CD14-positive monocyte (primary cell): ENCODE measurements around the gene TSPAN32. TPM values are rescaled to one million over a fixed set of nuclear protein-coding genes. Genes with fewer than 3 reads are reported as not detected.
A peak's percentile ranks its signal among the peaks of the same experiment; 100 is the strongest.

ENCODE experiments used
- DNase-seq, 3 donors: peaks; one replicate each; pipeline ENCODE4 v3.0.0-alpha.2; 2011 to 2022
- H2AFZ ChIP-seq: 2 replicates; pipeline ENCODE4 v1.6.0; 2012; ENCODE audit warnings: mild to moderate bottlenecking, low read depth, low read length, inconsistent platforms; ENCODE audit not compliant: insufficient read depth, poor library complexity, severe bottlenecking
- H3K27ac ChIP-seq, 2 donors: 1 replicate in 1 of 2; 2 replicates in 1 of 2; pipeline ENCODE4 v1.5.1; 2012 to 2013; ENCODE audit warnings: low read length in 2 of 2, control low read depth in 1 of 2, inconsistent platforms in 1 of 2, low read depth in 1 of 2, mild to moderate bottlenecking in 1 of 2
- H3K27me3 ChIP-seq, 2 donors: one replicate each; pipeline versions ENCODE4 v1.6.0 to v1.6.1; 2011 to 2013; ENCODE audit warnings: low read length in 2 of 2; ENCODE audit not compliant: control insufficient read depth in 2 of 2, insufficient read depth in 2 of 2
- H3K36me3 ChIP-seq, 2 donors: replicated peaks in 1 of 2; 1 replicate in 1 of 2; 2 replicates in 1 of 2; pipeline versions ENCODE4 v1.5.1 to v1.6.1; 2012 to 2013; ENCODE audit warnings: low read length in 2 of 2, control low read depth in 1 of 2, inconsistent platforms in 1 of 2, mild to moderate bottlenecking in 1 of 2; ENCODE audit not compliant: insufficient read depth in 2 of 2, control insufficient read depth in 1 of 2
- H3K4me1 ChIP-seq, 2 donors: 1 replicate in 1 of 2; 2 replicates in 1 of 2; pipeline versions ENCODE4 v1.5.1 to v1.6.1; 2012 to 2013; ENCODE audit warnings: low read length in 2 of 2, control low read depth in 1 of 2, inconsistent platforms in 1 of 2, mild to moderate bottlenecking in 1 of 2, moderate library complexity in 1 of 2; ENCODE audit not compliant: insufficient read depth in 2 of 2, control insufficient read depth in 1 of 2
- H3K4me2 ChIP-seq: replicated peaks from 2 replicates; pipeline ENCODE3; 2012; ENCODE audit warnings: low read length, moderate library complexity, mild to moderate bottlenecking; ENCODE audit not compliant: poor library complexity, severe bottlenecking; ENCODE audit errors: extremely low read depth
- H3K4me3 ChIP-seq, 3 experiments: fragments of 200-600 bp in 1 of 3; sonication (generic) in 1 of 3; replicated peaks in 1 of 3; 1 replicate in 2 of 3; 2 replicates in 1 of 3; pipeline ENCODE4 v1.5.1; 2011 to 2013; ENCODE audit warnings: low read length in 3 of 3, mild to moderate bottlenecking in 3 of 3, control low read depth in 2 of 3, low read depth in 2 of 3, inconsistent platforms in 1 of 3, moderate library complexity in 1 of 3
- H3K79me2 ChIP-seq: 2 replicates; pipeline ENCODE4 v1.6.0; 2012; ENCODE audit warnings: mild to moderate bottlenecking, control low read depth, inconsistent platforms, low read length, moderate library complexity; ENCODE audit not compliant: insufficient read depth
- H3K9ac ChIP-seq: 2 replicates; pipeline ENCODE4 v1.6.0; 2017; ENCODE audit warnings: low read length, mild to moderate bottlenecking; ENCODE audit not compliant: insufficient read depth, poor library complexity, severe bottlenecking
- H3K9me3 ChIP-seq, 2 donors: replicated peaks in 1 of 2; 1 replicate in 1 of 2; 2 replicates in 1 of 2; pipeline versions ENCODE4 v1.5.1 to v1.6.1; 2012 to 2013; ENCODE audit warnings: low read length in 2 of 2, control low read depth in 1 of 2; ENCODE audit not compliant: control insufficient read depth in 1 of 2, insufficient read depth in 1 of 2
- H4K20me1 ChIP-seq: 2 replicates; pipeline ENCODE4 v1.6.0; 2012; ENCODE audit warnings: mild to moderate bottlenecking, low read length, control low read depth, moderate library complexity; ENCODE audit not compliant: insufficient read depth
- H3K27ac Mint-ChIP-seq, 7 donors: one replicate each; pipeline ENCODE4 v1.8.0; 2020; ENCODE audit warnings: mild to moderate bottlenecking in 7 of 7, mixed read lengths in 7 of 7, moderate library complexity in 6 of 7, inconsistent platforms in 2 of 7
- H3K27me3 Mint-ChIP-seq, 3 donors: one replicate each; pipeline ENCODE4 v1.8.0; 2021 to 2022; ENCODE audit warnings: low read depth in 3 of 3, mild to moderate bottlenecking in 3 of 3, mixed read lengths in 3 of 3, moderate library complexity in 3 of 3, inconsistent platforms in 1 of 3
- H3K36me3 Mint-ChIP-seq, 2 donors: one replicate each; pipeline ENCODE4 v1.8.0; 2020; ENCODE audit warnings: mixed read lengths in 2 of 2, inconsistent platforms in 1 of 2, mild to moderate bottlenecking in 1 of 2
- H3K4me1 Mint-ChIP-seq: one replicate; pipeline ENCODE4 v1.8.0; 2020; ENCODE audit warnings: mild to moderate bottlenecking, mixed read lengths
- H3K4me3 Mint-ChIP-seq, 2 donors: one replicate each; pipeline ENCODE4 v1.8.0; 2020; ENCODE audit warnings: mild to moderate bottlenecking in 2 of 2, mixed read lengths in 2 of 2, moderate library complexity in 1 of 2
- H3K9me3 Mint-ChIP-seq, 7 donors: one replicate each; pipeline ENCODE4 v1.8.0; 2020 to 2022; ENCODE audit warnings: mixed read lengths in 7 of 7, mild to moderate bottlenecking in 6 of 7, moderate library complexity in 6 of 7, inconsistent platforms in 2 of 7
- WGBS: methylation state at CpG from one replicate; pipeline ENCODE4 v1.1.5; 2013; ENCODE audit warnings: missing lambda C conversion rate; ENCODE audit not compliant: insufficient coverage; 5-methylcytosine and 5-hydroxymethylcytosine counted together
- intact Hi-C, 2 donors: fragments of 100-400 bp; cut with micrococcal nuclease; formaldehyde crosslinking; loops; one replicate each; pipeline versions ENCODE4 v1.15.0 to v1.15.1; 2023
- polyA plus RNA-seq, 3 donors: library from polyadenylated mRNA; depleted of rRNA in 1 of 3; unstranded in 2 of 3; stranded (reverse) in 1 of 3; fragments of 300-500 nt in 2 of 3; fragments of >200 nt in 1 of 3; fragmentation: Illumina TruSeq in 2 of 3; gene quantifications; 1 replicate in 2 of 3; 2 replicates in 1 of 3; pipeline ENCODE4 v1.2.3, GENCODE V29; 2012 to 2021
- TF ChIP-seq, protein P1 (sequence below): fragments of 200-600 bp; IDR thresholded peaks from one replicate; pipeline ENCODE4 v1.8.0; 2022; ENCODE audit warnings: antibody characterized with exemption, mild to moderate bottlenecking

Gene TSPAN32
- polyA plus RNA-seq, 3 donors = 34.8 to 136 (median 82.5) TPM

DNA sequence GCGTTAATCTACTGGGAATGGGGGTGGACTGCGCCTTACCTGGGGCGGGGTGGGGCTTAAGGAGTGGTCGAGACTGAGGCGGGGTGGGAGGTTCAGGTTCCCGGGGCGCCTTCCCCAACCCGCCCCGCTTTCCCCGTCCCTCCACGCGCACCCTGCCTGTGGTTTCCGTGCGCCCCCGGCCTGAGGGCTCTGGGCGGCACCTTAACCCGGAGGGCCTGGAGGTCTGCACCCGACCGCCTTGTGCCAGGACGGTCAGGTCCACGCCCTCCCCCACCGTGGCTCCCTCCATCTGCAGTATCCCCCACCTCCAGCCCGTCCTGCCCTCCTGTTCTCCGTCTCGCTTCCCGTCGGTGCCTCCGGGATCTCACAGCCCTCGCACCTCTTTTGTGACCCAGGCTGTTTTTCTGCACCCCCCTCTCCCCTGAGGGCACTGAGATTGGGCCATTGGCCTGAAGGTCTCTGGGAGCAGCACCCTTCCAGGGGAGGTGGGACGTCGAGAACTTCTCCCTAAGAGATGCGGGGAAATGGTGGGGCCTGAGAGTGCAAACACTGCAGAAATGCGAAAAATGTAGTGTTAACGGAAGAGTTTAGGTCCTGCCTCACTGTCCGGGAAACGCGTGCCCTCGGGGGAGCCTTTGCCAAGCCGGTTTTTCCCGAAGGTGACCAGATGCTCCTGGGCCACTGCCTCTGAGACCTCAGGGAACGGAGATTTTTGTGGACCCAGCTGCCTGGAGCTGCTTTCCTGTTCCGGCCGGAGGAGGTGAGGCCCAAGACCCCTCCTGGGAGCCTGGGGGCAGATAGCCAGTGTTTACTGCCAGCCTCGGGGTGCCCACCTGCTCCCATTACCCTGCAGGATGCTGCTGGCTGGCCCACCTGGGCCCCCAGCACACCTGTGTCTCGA, 30.2 kb upstream of the TSPAN32 start:
- Histone ChIP-seq H3K4me3 (peak overlapping the region in 1 of 3 experiments; percentile 73), H3K27me3 (peaks cover 0 to 14% of the 10 kb centered on the region in 2 donors), H3K9me3 (peaks cover 0 to 2% of the 10 kb centered on the region in 2 donors), H4K20me1 (no peaks in the 10 kb centered on the region), H3K4me1 (peaks cover 31 to 50% of the 10 kb centered on the region in 2 donors), H2AFZ (peak overlapping the region; percentile 81), H3K36me3 (no peaks in the 10 kb centered on the region), H3K9ac (no peak overlapping the region), H3K27ac (no peak overlapping the region), H3K4me2 (peak overlapping the region; percentile 76), H3K79me2 (no peaks in the 10 kb centered on the region)
- WGBS = 40% methylated on average over 39 of the region's 45 CpGs
- Mint-ChIP-seq H3K36me3 (peaks cover 3 to 4% of the 10 kb centered on the region in 2 donors), H3K9me3 (peaks cover 2 to 12% (median 6%) of the 10 kb centered on the region in 7 donors), H3K4me1 (peaks cover 18% of the 10 kb centered on the region), H3K4me3 (peak overlapping the region; percentile 20 to 78), H3K27me3 (peaks cover 16 to 38% (median 17%) of the 10 kb centered on the region in 3 donors), H3K27ac (peak overlapping the region in 2 of 7 donors; percentile 27 to 63)
- TF ChIP-seq, protein P1, sequence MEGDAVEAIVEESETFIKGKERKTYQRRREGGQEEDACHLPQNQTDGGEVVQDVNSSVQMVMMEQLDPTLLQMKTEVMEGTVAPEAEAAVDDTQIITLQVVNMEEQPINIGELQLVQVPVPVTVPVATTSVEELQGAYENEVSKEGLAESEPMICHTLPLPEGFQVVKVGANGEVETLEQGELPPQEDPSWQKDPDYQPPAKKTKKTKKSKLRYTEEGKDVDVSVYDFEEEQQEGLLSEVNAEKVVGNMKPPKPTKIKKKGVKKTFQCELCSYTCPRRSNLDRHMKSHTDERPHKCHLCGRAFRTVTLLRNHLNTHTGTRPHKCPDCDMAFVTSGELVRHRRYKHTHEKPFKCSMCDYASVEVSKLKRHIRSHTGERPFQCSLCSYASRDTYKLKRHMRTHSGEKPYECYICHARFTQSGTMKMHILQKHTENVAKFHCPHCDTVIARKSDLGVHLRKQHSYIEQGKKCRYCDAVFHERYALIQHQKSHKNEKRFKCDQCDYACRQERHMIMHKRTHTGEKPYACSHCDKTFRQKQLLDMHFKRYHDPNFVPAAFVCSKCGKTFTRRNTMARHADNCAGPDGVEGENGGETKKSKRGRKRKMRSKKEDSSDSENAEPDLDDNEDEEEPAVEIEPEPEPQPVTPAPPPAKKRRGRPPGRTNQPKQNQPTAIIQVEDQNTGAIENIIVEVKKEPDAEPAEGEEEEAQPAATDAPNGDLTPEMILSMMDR = no peak
- intact Hi-C loops = no loop called here
- DNase-seq = peak in 1 of 3 donors; percentile 2

DNA sequence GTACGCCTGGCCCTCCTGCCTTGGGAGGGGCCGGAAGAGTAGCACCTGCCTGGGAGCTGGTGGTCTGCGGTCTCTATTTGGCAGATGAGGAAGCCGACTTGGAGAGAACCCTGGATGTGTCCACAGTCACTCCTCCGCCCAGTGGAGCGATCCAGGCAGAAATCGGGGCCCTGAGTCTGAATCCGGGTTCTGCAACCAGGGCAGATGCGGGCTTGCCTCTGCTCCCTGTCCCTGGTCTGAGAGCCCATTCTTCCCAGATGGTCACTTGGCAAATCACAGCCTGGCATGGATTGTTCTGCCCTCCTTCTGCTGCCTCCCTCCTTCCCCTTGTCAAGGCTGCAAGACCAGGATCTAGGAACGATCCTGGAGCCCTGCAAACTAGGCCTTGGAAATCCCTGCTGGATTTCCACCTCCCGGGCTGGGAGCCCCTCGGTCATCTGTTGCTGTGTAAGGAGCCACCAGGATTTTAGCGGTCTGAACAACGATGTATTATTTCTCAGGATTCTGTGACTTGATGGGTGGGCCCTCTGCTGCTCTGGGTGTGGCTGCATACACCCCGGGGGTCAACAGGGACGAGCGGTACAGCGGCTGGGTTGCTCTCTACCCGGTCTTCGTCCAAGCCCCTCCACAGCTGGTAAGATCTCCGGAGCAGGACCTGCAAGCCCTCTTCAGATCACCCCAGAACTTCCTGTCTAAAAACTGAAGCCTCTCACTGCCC, 29.4 kb upstream of the TSPAN32 start:
- Histone ChIP-seq H3K79me2 (no peaks in the 10 kb centered on the region), H4K20me1 (no peaks in the 10 kb centered on the region), H2AFZ (no peak overlapping the region), H3K36me3 (no peaks in the 10 kb centered on the region), H3K9ac (no peak overlapping the region), H3K9me3 (peaks cover 0 to 2% of the 10 kb centered on the region in 2 donors), H3K4me2 (no peak overlapping the region), H3K27me3 (peaks cover 0 to 14% of the 10 kb centered on the region in 2 donors), H3K27ac (no peak overlapping the region), H3K4me1 (peaks cover 28 to 41% of the 10 kb centered on the region in 2 donors), H3K4me3 (no peak overlapping the region)
- Mint-ChIP-seq H3K9me3 (peaks cover 2 to 12% (median 6%) of the 10 kb centered on the region in 7 donors), H3K27ac (peak overlapping the region in 1 of 7 donors; percentile 38), H3K4me3 (peak overlapping the region; percentile 28 to 32), H3K4me1 (peaks cover 19% of the 10 kb centered on the region), H3K36me3 (peaks cover 3 to 4% of the 10 kb centered on the region in 2 donors), H3K27me3 (peaks cover 16 to 38% (median 18%) of the 10 kb centered on the region in 3 donors)
- DNase-seq = peak in 1 of 3 donors; percentile 2
- 96% methylated on average over 21 of the region's 21 CpGs for WGBS
- intact Hi-C loops = no loop called here
- TF ChIP-seq, protein P1 = no peak
